ENCODE results near the gene PLEKHA1. TPM values are rescaled to one million over a fixed set of nuclear protein-coding genes. Genes with fewer than 3 reads are reported as not detected.

The PLEKHA1 gene
- total RNA-seq (168 TPM), polyA plus RNA-seq (ENCODE audit: insufficient read depth, low read depth, low replicate concordance) (19.5 TPM)
- long read RNA-seq, donor 1, full-length matches to known transcripts, result 4 of 4 reads
- long read RNA-seq, donor 1, partial matches to known transcripts, result 0 of 4 reads
- long read RNA-seq, donor 1, other reads (novel, unspliced or antisense), result 0 of 4 reads
- long read RNA-seq, donor 2, full-length matches to known transcripts, result 4 of 4 reads
- long read RNA-seq, donor 2, partial matches to known transcripts, result 0 of 4 reads
- long read RNA-seq, donor 2, other reads (novel, unspliced or antisense), result 0 of 4 reads
- long read RNA-seq, donor 3, partial matches to known transcripts, result 8 of 16 reads
- long read RNA-seq, donor 3, other reads (novel, unspliced or antisense), result 8 of 16 reads
- long read RNA-seq, donor 4, full-length matches to known transcripts, result 2 of 7 reads
- long read RNA-seq, donor 4, partial matches to known transcripts, result 0 of 7 reads
- long read RNA-seq, donor 4, other reads (novel, unspliced or antisense), result 5 of 7 reads
- long read RNA-seq, donor 5, result 0 reads
- long read RNA-seq, donor 6, full-length matches to known transcripts, result 3 of 3 reads
- long read RNA-seq, donor 6, partial matches to known transcripts, result 0 of 3 reads
- long read RNA-seq, donor 6, other reads (novel, unspliced or antisense), result 0 of 3 reads
- long read RNA-seq, donor 7, full-length matches to known transcripts, result 64 of 214 reads
- long read RNA-seq, donor 7, partial matches to known transcripts, result 43 of 214 reads
- long read RNA-seq, donor 7, other reads (novel, unspliced or antisense), result 107 of 214 reads
- long read RNA-seq, donor 8, full-length matches to known transcripts, result 6 of 6 reads
- long read RNA-seq, donor 8, partial matches to known transcripts, result 0 of 6 reads
- long read RNA-seq, donor 8, other reads (novel, unspliced or antisense), result 0 of 6 reads
- long read RNA-seq, donor 9, full-length matches to known transcripts, result 2 of 2 reads
- long read RNA-seq, donor 9, partial matches to known transcripts, result 0 of 2 reads
- long read RNA-seq, donor 9, other reads (novel, unspliced or antisense), result 0 of 2 reads
- long read RNA-seq, donor 10, full-length matches to known transcripts, result 2 of 2 reads
- long read RNA-seq, donor 10, partial matches to known transcripts, result 0 of 2 reads
- long read RNA-seq, donor 10, other reads (novel, unspliced or antisense), result 0 of 2 reads

GRCh38 chr10:122374237-122374858 lies at the start of gene PLEKHA1:
Gene PLEKHA1, plus strand, starts transcription at chr10:122374708. Its CDS starts 18,493 bp downstream, at chr10:122393201.
- Histone ChIP-seq H3K27ac (ENCODE audit: low read depth in 2 of 2, low read length in 2 of 2) (peak within 1 kb of the TSS; percentile 91 to 97), H3K9me3 (ENCODE audit: control insufficient read depth in 2 of 3, insufficient read depth in 1 of 3, low read length in 3 of 3) (no peaks in the 10 kb centered on the region), H3K4me1 (ENCODE audit: control insufficient read depth in 2 of 3, insufficient read depth in 2 of 3, low read depth in 1 of 3, low read length in 3 of 3) (peaks cover 0 to 7% (median 2%) of the 10 kb centered on the region in 3 donors), H3K36me3 (ENCODE audit: control insufficient read depth in 2 of 3, insufficient read depth in 3 of 3, low read length in 3 of 3) (no peaks in the 10 kb centered on the region), H3K4me3 (ENCODE audit: low read length in 3 of 3) (peak within 1 kb of the TSS; percentile 84 to 96 (median 94)), H3K9ac (ENCODE audit: low read length in 3 of 3) (peak within 1 kb of the TSS; percentile 75 to 91 (median 81)), H3K27me3 (ENCODE audit: control insufficient read depth, insufficient read depth, low read length) (no peaks in the 10 kb centered on the region)
- TF ChIP-seq CTCF (IDR thresholded peaks at IDR 0.05; ENCODE audit: borderline replicate concordance, extremely low read depth, insufficient read depth), result no peak
- DNase-seq (peak; percentile 96 to 98 (median 98)), FAIRE-seq (no peak)
- intact Hi-C loops (cut with DNase I), result no loop called here

- intact Hi-C loops (cut with DNase I), result no loop called here
- DNase-seq (no peak), FAIRE-seq (no peak)
- Histone ChIP-seq H3K4me3 (ENCODE audit: low read length in 3 of 3) (no peak overlapping the region), H3K27ac (ENCODE audit: low read depth in 2 of 2, low read length in 2 of 2) (no peak overlapping the region), H3K27me3 (ENCODE audit: control insufficient read depth, insufficient read depth, low read length) (no peaks in the 10 kb centered on the region), H3K9me3 (ENCODE audit: control insufficient read depth in 2 of 3, insufficient read depth in 1 of 3, low read length in 3 of 3) (no peaks in the 10 kb centered on the region), H3K9ac (ENCODE audit: low read length in 3 of 3) (no peak overlapping the region), H3K4me1 (ENCODE audit: control insufficient read depth in 2 of 3, insufficient read depth in 2 of 3, low read depth in 1 of 3, low read length in 3 of 3) (no peaks in the 10 kb centered on the region), H3K36me3 (ENCODE audit: control insufficient read depth in 2 of 3, insufficient read depth in 3 of 3, low read length in 3 of 3) (no peaks in the 10 kb centered on the region)
- TF ChIP-seq CTCF (IDR thresholded peaks at IDR 0.05; ENCODE audit: borderline replicate concordance, extremely low read depth, insufficient read depth), result no peak
These were observed 49.3 kb upstream of the PLEKHA1 start for GRCh38 chr10:122325235-122325634.

GRCh38 chr10:122326385-122326784 lies 48.1 kb upstream of the PLEKHA1 start:
- TF ChIP-seq CTCF (IDR thresholded peaks at IDR 0.05; ENCODE audit: borderline replicate concordance, extremely low read depth, insufficient read depth), result no peak
- Histone ChIP-seq H3K27me3 (ENCODE audit: control insufficient read depth, insufficient read depth, low read length) (no peaks in the 10 kb centered on the region), H3K36me3 (ENCODE audit: control insufficient read depth in 2 of 3, insufficient read depth in 3 of 3, low read length in 3 of 3) (no peaks in the 10 kb centered on the region), H3K4me1 (ENCODE audit: control insufficient read depth in 2 of 3, insufficient read depth in 2 of 3, low read depth in 1 of 3, low read length in 3 of 3) (no peaks in the 10 kb centered on the region), H3K27ac (ENCODE audit: low read depth in 2 of 2, low read length in 2 of 2) (no peak overlapping the region), H3K4me3 (ENCODE audit: low read length in 3 of 3) (no peak overlapping the region), H3K9me3 (ENCODE audit: control insufficient read depth in 2 of 3, insufficient read depth in 1 of 3, low read length in 3 of 3) (no peaks in the 10 kb centered on the region), H3K9ac (ENCODE audit: low read length in 3 of 3) (no peak overlapping the region)
- intact Hi-C loops (cut with DNase I), result no loop called here
- FAIRE-seq (no peak), DNase-seq (no peak)
